HG02759 (cell line): ENCODE results near the gene SRBD1.

Source experiments
- ATAC-seq: cut with Tn5 transposase; IDR thresholded peaks from one replicate; pipeline ENCODE4 v1.9.1; 2021; ENCODE audit warnings: mild to moderate bottlenecking, moderate library complexity; ENCODE audit not compliant: unreplicated experiment

SRBD1 gene

DNA sequence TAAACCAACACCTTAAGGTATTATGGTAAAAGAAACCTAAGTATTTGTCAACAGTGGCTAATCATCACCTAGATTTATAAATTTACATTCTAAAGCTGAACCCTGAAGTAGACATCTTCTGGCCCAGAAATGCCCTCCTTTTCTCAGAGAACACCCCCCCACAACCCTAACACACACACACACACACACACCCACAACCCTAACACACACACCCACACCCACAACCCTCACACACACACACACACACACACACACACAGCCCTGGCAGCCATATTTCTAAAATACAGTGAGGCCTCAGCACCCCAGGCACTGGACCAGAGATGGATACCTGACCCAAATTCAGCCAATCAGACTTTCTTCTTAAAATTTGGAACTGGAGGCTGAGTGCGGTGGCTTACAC is 14.3 kb downstream of the SRBD1 start:
- ATAC-seq: no peak

DNA sequence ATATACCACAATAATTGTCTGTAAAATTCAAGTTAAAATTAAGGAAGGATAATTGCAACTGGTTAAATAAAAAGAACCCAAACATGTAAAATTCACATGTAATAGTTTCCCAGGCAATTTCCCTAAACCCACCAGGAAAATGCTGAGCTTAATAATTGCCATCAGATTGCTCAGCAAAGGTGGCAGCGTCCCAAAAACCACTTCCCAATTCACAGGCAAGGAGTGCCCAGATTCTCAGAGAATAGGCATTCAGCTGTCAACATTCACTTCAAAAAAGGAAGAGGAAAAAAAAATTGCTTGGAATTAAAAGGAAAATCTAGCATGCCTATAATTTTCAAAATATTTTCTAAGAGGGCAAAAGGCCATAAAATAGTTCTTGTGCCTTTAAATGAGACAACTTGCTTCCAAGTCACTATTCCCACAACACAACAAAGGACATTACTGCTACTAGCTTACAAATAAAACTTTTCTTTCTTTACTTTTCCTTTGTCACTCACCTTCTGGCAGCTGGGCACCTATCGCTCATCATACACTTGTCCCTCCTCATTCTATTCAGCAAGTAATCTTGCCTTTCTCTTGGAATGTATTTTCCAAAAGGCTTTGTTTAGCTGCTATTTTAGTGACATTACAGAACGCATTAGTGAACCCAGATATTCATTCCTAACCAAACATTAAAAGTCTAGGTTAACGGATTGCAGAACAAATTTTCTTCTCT is 15.2 kb downstream of the SRBD1 start:
- no peak for ATAC-seq

DNA sequence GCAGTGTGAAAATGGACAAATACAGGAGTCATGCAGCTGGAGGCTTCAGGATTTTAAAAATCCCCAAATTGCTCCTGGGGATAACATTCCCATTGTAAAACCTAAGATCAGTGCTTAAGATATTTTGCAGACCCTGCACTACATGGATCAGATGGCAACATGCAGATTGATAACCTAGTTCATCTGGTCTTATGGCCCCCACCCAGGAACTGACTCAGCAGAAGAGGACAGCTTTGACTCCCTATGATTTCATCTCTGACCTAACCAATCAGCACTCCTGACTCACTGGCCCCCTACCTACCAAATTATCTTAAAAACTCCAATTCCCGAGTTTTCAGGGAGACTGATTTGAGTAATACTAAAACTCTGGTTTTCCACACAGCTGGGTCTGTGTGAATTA is 20.0 kb downstream of the SRBD1 start:
- no peak for ATAC-seq

DNA sequence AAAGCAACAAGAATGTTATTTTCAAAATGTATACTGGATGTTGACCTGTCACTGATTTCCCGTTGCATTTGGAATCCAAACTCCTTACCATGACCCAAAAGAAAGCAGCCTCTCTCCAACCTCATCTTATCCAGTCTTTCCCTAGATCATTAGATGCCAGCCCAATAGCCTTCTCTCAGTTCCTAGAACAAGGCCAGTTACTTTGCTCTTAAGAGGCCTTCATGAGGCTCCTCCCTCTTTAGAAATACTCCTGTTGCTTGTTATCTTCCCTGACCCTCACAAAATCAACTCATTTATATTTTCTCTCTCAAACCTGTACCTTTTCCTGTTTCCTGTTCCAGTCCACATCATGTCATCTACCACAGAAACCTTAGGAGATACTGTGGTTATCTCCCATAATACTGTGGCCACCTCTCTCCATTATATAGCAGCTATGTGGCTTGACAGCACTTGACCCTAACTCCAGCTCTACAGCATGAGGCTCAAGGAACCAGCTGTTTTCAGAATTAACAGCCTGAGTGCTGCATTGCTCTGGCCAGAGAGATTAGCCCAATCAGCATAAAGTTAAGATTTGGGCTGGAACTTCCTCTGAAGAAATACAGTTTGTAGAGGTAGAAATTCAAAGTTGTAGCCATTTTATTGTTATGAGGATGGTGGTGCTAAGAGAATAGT is 22.8 kb downstream of the SRBD1 start:
- no peak for ATAC-seq

DNA sequence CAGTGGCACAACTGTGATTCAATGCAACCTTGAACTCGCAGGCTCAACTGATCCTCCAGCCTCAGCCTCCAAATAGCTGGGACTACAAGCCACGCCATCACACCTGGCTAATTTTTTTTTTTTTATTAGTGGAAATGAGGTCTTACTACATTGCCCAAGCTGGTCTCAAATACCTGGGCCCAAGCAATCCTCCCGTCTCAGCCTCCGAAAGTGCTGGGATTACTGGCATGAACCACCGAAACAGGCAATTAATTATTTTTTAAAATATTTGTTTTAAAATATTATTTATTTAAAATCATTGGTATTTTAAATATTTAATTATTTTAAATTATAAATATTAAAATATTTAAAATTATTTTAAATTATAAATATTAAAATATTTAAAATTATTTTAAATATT is 24.5 kb downstream of the SRBD1 start:
- no peak for ATAC-seq

DNA sequence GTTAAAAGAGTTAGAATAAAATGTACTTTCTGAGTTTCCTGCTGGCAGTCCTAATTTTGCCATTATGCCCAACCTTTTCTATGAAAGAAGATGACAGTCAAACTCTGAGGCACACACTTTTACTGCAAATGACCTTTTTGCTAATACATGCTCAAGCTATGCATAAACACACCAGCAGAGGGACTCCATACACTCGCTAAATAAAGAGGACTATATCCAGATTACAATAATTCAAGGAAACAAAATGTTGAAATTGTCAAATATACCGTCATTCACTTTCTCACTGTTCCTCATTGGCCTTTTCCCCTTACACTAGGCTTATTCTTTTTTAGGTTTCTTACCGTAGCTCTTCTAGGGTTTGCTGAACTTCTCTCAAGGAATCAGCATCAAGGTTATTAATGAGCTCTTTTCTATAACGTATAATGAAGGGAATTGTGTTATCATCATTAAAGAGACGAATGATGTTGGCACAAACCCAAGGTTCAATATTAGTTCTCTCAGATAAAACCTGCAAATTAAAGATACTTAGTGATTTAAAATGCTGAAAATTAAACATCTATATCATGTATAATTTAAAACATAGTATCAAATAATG is 25.7 kb downstream of the SRBD1 start:
- no peak for ATAC-seq

DNA sequence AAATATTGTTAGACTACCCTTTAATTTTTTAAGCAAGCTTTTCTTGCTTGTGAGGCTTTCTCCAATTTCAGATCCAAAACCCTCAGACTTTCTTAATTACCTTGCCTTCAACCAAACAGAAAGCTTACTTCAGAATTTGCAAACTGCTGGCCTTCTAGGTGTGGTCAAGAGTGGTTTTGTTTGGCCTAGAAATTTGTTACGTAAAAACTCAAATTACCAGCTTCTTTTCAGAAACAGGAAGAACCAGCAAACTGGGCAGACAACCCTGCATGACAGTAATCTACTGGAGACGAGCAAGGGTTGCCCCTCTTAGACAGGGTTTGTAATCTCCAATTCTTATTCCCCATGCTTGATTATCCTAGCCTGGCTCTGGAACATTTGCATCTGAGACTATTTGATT is 27.1 kb downstream of the SRBD1 start:
- no peak for ATAC-seq

DNA sequence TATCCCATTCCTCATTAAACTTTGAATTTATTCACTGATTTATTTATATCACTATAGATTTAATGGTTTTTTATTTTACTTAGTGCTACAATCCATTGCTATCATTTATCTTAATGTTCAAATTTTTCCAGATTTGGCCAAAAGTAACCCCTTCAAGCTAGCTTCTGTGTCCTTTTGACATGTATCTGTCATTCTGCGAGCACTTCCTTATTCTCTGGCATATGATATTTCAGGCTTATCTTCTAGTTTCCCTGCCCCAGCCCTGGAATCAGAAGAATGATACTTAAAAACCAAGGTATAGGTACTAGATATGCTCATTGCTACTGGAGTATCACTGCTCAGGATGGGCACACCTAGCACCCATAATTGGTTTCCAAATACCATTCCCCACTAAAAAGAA is 28.5 kb downstream of the SRBD1 start:
- no peak for ATAC-seq

DNA sequence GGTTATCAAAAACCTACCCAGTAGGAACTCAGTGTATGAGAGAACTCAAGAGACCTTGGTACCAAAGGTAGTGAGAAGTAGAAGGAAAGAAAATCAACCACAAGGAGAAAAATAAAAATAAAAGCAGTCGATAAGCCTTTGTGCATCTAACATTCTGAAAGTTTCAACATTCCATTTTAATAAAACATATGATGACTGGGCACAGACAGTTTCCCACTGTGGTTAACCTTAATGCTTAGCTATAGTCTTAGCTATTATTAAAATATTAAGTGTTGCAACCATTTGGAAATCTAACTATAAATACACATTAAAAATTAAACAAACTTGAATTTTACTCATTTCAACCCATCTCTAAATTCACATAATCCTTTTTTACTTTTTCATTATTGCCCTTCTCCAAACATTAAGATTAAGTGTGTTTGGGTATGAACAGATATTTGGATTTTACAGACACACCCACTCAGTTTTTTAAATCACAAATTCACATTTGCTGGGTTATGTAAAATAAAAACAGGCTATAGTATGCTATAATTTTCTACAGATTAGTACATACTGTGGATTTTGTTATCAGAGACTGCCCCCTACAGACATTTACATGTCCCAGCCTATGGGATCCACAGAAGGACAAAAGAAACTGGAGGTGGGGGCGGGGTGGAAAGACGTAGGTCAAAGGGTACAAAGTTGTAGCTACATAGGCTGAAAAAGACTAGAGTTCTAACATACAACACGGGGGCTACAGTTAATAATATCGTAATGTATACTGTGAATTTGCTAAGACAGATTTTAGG is 32.8 kb downstream of the SRBD1 start:
- ATAC-seq: no peak

DNA sequence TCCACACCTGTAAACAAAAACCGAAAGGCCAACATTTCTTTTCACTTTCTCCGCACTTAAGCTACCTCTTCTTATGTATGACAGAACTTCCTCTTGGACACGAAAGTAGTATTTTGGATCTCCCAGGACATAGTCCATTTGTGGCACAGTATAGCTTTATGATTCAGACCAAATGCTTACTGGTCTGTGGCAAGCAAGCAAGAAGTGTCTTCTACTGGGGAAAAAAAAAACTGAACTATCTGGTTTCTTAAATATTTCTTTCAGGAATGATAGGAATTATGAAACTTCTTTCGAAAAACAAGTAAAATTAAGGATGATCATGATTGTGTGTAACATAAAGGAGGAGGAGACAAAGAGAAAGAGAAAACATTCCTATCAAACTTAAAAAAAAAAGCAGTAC is 33.6 kb downstream of the SRBD1 start:
- no peak for ATAC-seq

DNA sequence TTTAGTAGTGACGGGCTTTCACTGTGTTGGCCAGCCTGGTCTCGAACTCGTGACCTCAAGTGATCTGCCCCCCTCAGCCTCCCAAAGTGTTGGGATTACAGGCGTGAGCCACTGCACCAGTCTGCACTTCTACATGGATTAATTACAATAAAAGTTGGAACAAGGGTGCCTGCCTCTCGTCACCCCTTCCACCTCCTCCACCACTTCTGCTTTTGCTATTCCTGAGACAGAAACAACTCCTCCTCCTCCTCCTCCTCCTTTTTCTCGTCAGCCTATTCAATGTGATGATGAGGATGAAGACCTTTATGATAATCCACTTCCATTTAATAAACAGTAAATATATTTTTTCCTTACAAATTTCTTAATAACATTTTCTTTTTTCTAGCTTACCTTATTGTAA is 35.2 kb downstream of the SRBD1 start:
- no peak for ATAC-seq

DNA sequence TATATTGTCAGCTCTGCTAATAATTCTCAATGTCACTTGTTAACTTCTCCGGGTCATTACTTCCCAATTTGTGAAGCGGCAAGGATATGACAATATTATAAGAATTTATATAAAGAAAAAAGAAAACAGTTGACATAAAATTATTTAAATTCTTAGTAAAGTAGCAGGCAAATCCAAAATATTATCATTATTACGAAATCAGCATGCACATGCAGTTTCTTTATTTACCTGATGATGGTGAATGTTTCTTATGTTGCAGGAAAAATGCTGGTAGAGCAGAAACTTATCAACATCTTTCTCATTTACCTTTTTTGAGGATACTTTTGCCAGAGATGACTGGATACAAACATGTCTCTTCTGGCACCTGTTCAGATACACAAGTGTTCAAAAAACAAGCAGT is 38.1 kb downstream of the SRBD1 start:
- no peak for ATAC-seq

DNA sequence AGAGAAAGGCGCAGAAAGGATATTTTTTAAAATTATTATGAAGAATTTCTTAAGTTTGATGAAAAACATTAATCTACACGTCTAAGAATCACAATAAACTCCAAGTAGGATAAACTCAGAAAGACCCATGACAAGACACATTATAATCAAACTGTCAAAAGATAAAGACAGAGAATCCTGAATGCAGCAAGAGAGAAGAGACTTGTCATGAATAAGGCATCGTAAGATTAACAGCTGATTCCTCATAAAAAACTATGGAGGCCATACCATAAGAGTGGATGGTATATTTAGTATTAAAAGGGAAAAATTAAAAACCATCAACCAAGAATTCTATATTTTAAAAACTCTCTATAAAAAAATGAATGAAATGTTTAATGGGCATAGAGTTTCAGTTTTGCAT is 39.1 kb downstream of the SRBD1 start:
- ATAC-seq: no peak

DNA sequence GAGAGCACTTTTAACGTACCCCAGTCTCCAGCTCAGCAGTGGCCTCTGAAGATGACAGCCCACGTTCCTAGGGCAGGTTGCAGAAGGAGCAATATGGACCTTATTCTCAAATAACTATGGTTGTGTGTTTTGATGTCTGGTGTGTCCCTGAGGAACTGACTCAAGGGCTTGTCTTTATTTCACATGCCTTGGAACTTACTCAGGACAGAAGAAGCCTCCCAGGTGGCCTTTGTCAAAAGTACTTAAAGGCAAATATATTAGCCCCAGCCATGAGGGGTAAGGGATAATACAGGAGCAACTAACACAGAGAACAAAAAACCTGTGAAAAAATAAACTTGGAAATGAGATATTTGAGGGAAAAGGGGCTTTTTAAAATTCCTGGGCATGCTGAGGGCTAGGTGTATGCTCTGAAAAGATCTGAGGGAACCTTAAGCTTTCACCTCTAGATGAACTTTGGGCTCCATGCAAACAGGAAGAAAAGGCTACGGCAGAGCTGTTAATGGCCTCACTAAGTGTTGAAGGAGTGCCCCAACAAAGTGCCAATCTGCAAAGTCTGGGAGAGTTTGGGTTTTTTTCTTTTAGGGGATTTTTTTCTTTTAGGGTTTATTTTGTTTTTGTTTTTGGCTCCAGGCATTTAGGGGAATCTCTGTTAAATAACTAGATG is 40.3 kb downstream of the SRBD1 start:
- no peak for ATAC-seq

DNA sequence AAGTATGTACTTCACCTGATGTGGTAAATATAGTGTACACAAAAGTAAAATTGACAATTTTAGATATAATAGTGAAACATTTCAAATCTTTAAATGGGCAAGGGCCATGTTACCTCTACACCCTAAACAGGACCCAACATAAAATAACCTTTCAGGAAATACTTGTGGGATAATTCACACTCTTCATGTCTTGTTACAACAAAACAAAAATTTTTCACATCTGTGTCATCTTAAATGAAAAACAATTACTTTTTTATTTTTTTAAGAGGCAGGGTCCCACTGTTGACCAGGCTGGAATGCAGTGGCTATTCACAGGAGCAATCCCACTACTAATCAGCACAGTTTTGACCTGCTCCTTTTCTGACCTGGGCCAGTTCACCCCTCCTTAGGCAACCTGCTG is 42.1 kb downstream of the SRBD1 start:
- no peak for ATAC-seq

DNA sequence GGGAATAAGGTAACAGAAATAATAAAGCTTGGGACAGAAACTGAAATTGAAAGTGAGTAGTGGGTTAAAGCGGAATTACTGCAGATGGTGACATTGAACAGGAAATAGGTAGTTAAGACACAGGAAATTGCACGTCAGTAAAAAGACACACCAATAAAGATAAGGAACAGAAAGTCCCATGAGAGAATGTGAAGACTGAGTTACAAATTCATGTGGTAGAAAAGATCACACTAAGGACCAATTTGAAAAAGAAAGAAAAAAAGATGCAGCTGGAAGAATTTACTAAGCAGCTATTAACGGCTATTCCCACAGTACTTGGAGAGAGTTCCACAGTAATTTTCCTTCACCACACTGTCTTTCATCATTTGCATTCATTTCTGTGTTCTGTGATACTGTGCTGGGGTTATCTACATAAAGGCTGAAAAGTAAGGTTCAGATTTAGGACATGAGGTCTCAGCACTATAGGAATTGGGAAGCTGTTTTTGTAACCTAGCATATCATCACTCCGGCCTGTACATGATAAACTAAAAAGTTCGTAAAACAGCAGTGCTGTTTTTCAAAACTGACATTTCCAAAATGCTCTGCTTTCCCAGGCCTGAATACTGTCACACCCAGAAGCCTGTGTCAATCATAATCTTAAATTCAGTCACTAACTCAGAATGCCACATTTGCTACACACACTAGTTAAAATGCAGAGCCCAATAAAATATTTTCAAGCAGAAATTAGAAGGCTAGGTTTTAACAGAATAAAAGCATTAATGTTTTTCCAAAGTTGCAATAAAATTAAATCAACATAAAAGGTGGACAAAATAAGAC is 42.9 kb downstream of the SRBD1 start:
- peak; percentile 96 for ATAC-seq

DNA sequence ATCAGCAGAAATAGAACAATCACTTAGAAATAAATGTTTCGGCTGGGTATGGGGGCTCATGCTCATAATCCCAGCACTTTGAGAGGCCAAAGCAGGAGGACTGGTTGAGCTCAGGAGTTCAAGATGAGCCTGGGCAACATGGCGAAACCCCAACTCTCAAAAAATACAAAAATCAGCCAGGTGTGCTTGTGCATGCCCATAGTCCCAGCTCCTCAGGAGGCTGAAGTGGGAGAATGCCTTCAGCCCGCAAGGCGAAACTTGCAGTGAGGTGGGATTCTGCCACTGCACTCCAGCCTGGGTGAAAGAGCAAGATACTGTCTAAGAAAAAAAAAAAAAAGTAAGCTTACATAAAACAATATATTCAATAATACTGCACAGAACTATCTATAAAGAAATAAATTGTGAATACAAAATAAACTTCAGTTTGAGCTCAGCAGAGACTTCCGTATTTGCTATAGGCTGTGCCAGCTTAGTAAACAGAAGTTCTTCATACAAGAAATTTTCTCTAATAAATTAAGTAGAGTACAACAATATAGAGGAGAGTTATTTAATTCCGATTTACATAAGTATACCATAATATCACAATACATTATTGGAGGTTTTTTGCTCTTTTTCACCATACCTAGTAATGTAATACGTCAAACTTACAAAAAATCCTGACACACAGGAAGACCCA is 43.6 kb downstream of the SRBD1 start:
- ATAC-seq: peak; percentile 25

DNA sequence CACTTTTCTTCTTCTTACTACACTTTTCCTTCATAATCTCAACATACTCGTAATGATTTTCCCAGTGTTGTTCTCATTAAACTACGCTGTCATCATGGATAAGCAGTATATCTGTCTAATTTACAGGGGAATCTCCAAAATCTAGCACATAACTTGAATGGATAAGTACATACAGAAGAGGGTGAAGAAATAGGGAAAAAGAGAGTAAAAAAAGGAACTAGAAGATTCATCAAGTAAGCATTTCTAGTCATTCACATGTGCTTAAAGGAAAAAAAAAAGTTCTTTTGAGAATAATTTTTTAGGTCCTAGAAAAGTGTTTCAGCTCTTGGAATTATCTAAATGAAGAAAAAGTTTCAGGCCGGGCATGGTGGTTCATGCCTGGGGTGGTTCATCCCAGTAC is 51.6 kb downstream of the SRBD1 start:
- ATAC-seq: no peak

DNA sequence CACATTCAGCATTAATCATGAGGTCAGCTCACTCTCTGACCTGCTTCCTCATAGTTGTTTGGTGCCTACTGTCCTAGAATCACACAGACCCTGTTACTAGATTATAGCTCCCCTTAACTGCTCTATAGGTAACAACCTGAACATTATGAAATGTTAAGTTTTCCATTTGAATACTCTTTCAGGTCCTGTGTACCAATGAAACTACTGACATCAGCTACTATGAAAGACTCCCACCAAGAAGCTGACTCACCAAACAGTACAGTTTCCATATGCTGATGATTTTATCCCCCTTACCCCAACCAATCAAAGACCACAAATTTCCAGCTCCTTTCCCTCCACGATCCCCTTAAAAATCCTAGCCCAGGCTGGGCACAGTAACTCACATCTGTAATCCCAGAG is 56.3 kb downstream of the SRBD1 start:
- no peak for ATAC-seq
